ENCODE measurements around the gene MTCH1.

- no peak for TF ChIP-seq BHLHE40 (IDR thresholded peaks at IDR 0.05; ENCODE audit: low read depth, low read length)
- no peak for TF ChIP-seq POLR2A (IDR thresholded peaks at IDR 0.05; ENCODE audit: low read depth, low read length)
- TF ChIP-seq RAD21 (IDR thresholded peaks at IDR 0.05; ENCODE audit: low read length): no peak
- TF ChIP-seq, protein P1, sequence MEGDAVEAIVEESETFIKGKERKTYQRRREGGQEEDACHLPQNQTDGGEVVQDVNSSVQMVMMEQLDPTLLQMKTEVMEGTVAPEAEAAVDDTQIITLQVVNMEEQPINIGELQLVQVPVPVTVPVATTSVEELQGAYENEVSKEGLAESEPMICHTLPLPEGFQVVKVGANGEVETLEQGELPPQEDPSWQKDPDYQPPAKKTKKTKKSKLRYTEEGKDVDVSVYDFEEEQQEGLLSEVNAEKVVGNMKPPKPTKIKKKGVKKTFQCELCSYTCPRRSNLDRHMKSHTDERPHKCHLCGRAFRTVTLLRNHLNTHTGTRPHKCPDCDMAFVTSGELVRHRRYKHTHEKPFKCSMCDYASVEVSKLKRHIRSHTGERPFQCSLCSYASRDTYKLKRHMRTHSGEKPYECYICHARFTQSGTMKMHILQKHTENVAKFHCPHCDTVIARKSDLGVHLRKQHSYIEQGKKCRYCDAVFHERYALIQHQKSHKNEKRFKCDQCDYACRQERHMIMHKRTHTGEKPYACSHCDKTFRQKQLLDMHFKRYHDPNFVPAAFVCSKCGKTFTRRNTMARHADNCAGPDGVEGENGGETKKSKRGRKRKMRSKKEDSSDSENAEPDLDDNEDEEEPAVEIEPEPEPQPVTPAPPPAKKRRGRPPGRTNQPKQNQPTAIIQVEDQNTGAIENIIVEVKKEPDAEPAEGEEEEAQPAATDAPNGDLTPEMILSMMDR (conservative IDR thresholded peaks at IDR 0.05; ENCODE audit: low read depth, low read length): no peak
- no peak for TF ChIP-seq RCOR1 (IDR thresholded peaks at IDR 0.05; ENCODE audit: insufficient replicate concordance, low read length)
- TF ChIP-seq CHD1 (IDR thresholded peaks at IDR 0.05; ENCODE audit: low read depth, low read length): no peak
- no peak for TF ChIP-seq USF2 (IDR thresholded peaks at IDR 0.05; ENCODE audit: low read depth, low read length)
- no peak for TF ChIP-seq CEBPB (IDR thresholded peaks at IDR 0.05; ENCODE audit: low read depth, low read length)
- TF ChIP-seq RFX5 (IDR thresholded peaks at IDR 0.05; ENCODE audit: low read depth, low read length): no peak
- TF ChIP-seq MXI1 (IDR thresholded peaks at IDR 0.05; ENCODE audit: borderline replicate concordance, low read depth, low read length): no peak
- no peak for TF ChIP-seq MAZ (IDR thresholded peaks at IDR 0.05; ENCODE audit: borderline replicate concordance, low read depth, low read length)
- no peak for TF ChIP-seq MAFK (IDR thresholded peaks at IDR 0.05; ENCODE audit: low read depth, low read length)
Measured at GRCh38 chr6:37033819-37034795, 48.1 kb upstream of the MTCH1 start.

Measured in IMR-90 (cell line).